ENCODE data around the gene ADGRD1. TPM values are rescaled to one million over a fixed set of nuclear protein-coding genes. Genes with fewer than 3 reads are reported as not detected.
A peak's percentile ranks its signal among the peaks of the same experiment; 100 is the strongest.
"Not testable (repeated sequence)": the region's sequence is repeated elsewhere in the genome, so short reads cannot be mapped to it uniquely, and the experiment has no call there.

ADGRD1 gene
- total RNA-seq, 8 experiments from 2014 or later = 0.67 to 25.2 (median 2.9) TPM

GRCh38 chr12:131115766-131116467 is 162.2 kb downstream of the ADGRD1 start:
- Histone ChIP-seq H3K4me1 (replicated peaks in 1 of 2) (peaks cover 52 to 54% of the 10 kb centered on the region in 2 donors), H3K4me3 (no peak overlapping the region), H3K27ac (peak overlapping the region in 1 of 2 donors; percentile 8)
- in situ Hi-C loops (cut with MboI; ENCODE audit: low pct_unique_long_range_greater_than_20kb in 2 of 9, low sequenced_read_pairs in 9 of 9, unreplicated experiment in 9 of 9) = loop anchor here in 4 of 9 experiments (25.0 kb wide), 4 partner anchors 179 to 721 kb away; partner anchors contain the start of genes MMP17 (in 1 of the 4) and SFSWAP (in 1 of the 4)
- no peak for ATAC-seq (replicated peaks in 6 of 8)
- WGBS, 10 experiments = 33 to 100% (median 89%) methylated on average over 1 to 7 of the region's 8 CpGs

- H3K27ac ChIP-seq = no peak overlapping the region
- no peak overlapping the region for H3K4me3 ChIP-seq
- ATAC-seq (replicated peaks in 6 of 8) = peak in 5 of 8 experiments; percentile 28 to 75 (median 63)
- peaks cover 52 to 54% of the 10 kb centered on the region in 2 donors for H3K4me1 ChIP-seq (replicated peaks in 1 of 2)
- 3 to 67% (median 38%) methylated on average over 2 to 11 of the region's 15 CpGs; no CpG with 5 or more reads in 4 of the 10 experiments for WGBS, 10 experiments
- in situ Hi-C loops (cut with MboI; ENCODE audit: low pct_unique_long_range_greater_than_20kb in 2 of 9, low sequenced_read_pairs in 9 of 9, unreplicated experiment in 9 of 9) = loop anchor here in 4 of 9 experiments (25.0 kb wide), 4 partner anchors 179 to 721 kb away; partner anchors contain the start of genes MMP17 (in 1 of the 4) and SFSWAP (in 1 of the 4)
These were observed 162.9 kb downstream of the ADGRD1 start for GRCh38 chr12:131116468-131117117.

- H3K4me1 ChIP-seq (replicated peaks in 1 of 2) = peaks cover 45% of the 10 kb centered on the region in 2 donors
- H3K4me3 ChIP-seq = no peak overlapping the region
- 20 to 97% (median 87%) methylated on average over 1 to 6 of the region's 7 CpGs; no CpG with 5 or more reads in 1 of the 10 experiments for WGBS, 10 experiments
- in situ Hi-C loops (cut with MboI; ENCODE audit: low pct_unique_long_range_greater_than_20kb in 2 of 9, low sequenced_read_pairs in 9 of 9, unreplicated experiment in 9 of 9) = loop anchor here in 4 of 9 experiments (25.0 kb wide), 4 partner anchors 180 to 720 kb away; partner anchors contain the start of genes MMP17 (in 1 of the 4) and SFSWAP (in 1 of the 4)
- ATAC-seq (replicated peaks in 6 of 8) = no peak
- H3K27ac ChIP-seq = no peak overlapping the region
These were observed 163.9 kb downstream of the ADGRD1 start for GRCh38 chr12:131117438-131118245.

GRCh38 chr12:131118371-131118770 is 164.7 kb downstream of the ADGRD1 start:
- Histone ChIP-seq H3K27ac (no peak overlapping the region), H3K4me1 (replicated peaks in 1 of 2) (peaks cover 38 to 40% of the 10 kb centered on the region in 2 donors), H3K4me3 (no peak overlapping the region)
- WGBS, 10 experiments = 49 to 81% (median 67%) methylated on average over 2 to 5 of the region's 9 CpGs; no CpG with 5 or more reads in 5 of the 10 experiments
- no peak for ATAC-seq (replicated peaks in 6 of 8)
- in situ Hi-C loops (cut with MboI; ENCODE audit: low pct_unique_long_range_greater_than_20kb in 2 of 9, low sequenced_read_pairs in 9 of 9, unreplicated experiment in 9 of 9) = loop anchor here in 4 of 9 experiments (25.0 kb wide), 4 partner anchors 181 to 719 kb away; partner anchors contain the start of genes MMP17 (in 1 of the 4) and SFSWAP (in 1 of the 4)

GRCh38 chr12:131119345-131119744 is 165.6 kb downstream of the ADGRD1 start:
- in situ Hi-C loops (cut with MboI; ENCODE audit: low pct_unique_long_range_greater_than_20kb in 2 of 9, low sequenced_read_pairs in 9 of 9, unreplicated experiment in 9 of 9) = loop anchor here in 4 of 9 experiments (25.0 kb wide), 4 partner anchors 182 to 718 kb away; partner anchors contain the start of genes MMP17 (in 1 of the 4) and SFSWAP (in 1 of the 4)
- 80 to 100% methylated on average over 1 to 3 of the region's 8 CpGs; no CpG with 5 or more reads in 8 of the 10 experiments for WGBS, 10 experiments
- peaks cover 28 to 30% of the 10 kb centered on the region in 2 donors for H3K4me1 ChIP-seq (replicated peaks in 1 of 2)
- not testable (repeated sequence) for H3K27ac ChIP-seq; ATAC-seq (replicated peaks in 6 of 8); H3K4me3 ChIP-seq

- 83 to 95% (median 87%) methylated on average over 1 to 7 of the region's 8 CpGs; no CpG with 5 or more reads in 6 of the 10 experiments for WGBS, 10 experiments
- no peak overlapping the region for H3K27ac ChIP-seq
- ATAC-seq (replicated peaks in 6 of 8) = no peak
- in situ Hi-C loops (cut with MboI; ENCODE audit: low pct_unique_long_range_greater_than_20kb in 2 of 9, low sequenced_read_pairs in 9 of 9, unreplicated experiment in 9 of 9) = loop anchor here in 4 of 9 experiments (25.0 kb wide), 4 partner anchors 183 to 717 kb away; partner anchors contain the start of genes MMP17 (in 1 of the 4) and SFSWAP (in 1 of the 4)
- H3K4me3 ChIP-seq = no peak overlapping the region
- H3K4me1 ChIP-seq (replicated peaks in 1 of 2) = peaks cover 22 to 24% of the 10 kb centered on the region in 2 donors
These were observed 166.2 kb downstream of the ADGRD1 start for GRCh38 chr12:131119936-131120335.

GRCh38 chr12:131120831-131121271 is 167.1 kb downstream of the ADGRD1 start:
- in situ Hi-C loops (cut with MboI; ENCODE audit: low pct_unique_long_range_greater_than_20kb in 2 of 9, low sequenced_read_pairs in 9 of 9, unreplicated experiment in 9 of 9) = loop anchor here in 4 of 9 experiments (25.0 kb wide), 4 partner anchors 184 to 716 kb away; partner anchors contain the start of genes MMP17 (in 1 of the 4) and SFSWAP (in 1 of the 4)
- ATAC-seq (replicated peaks in 6 of 8) = no peak
- 80 to 95% (median 82%) methylated on average over 3 to 14 of the region's 25 CpGs; no CpG with 5 or more reads in 7 of the 10 experiments for WGBS, 10 experiments

GRCh38 chr12:131121705-131122405 is 168.1 kb downstream of the ADGRD1 start:
- in situ Hi-C loops (cut with MboI; ENCODE audit: low pct_unique_long_range_greater_than_20kb in 2 of 9, low sequenced_read_pairs in 9 of 9, unreplicated experiment in 9 of 9) = loop anchor here in 4 of 9 experiments (25.0 kb wide), 4 partner anchors 185 to 715 kb away; partner anchors contain the start of genes MMP17 (in 1 of the 4) and SFSWAP (in 1 of the 4)
- Histone ChIP-seq H3K27ac (no peak overlapping the region), H3K4me3 (no peak overlapping the region), H3K4me1 (replicated peaks in 1 of 2) (peaks cover 3 to 6% of the 10 kb centered on the region in 2 donors)
- ATAC-seq (replicated peaks in 6 of 8) = peak in 4 of 8 experiments; percentile 27 to 43 (median 34)
- WGBS, 10 experiments = 68 to 97% (median 91%) methylated on average over 1 to 8 of the region's 30 CpGs; no CpG with 5 or more reads in 4 of the 10 experiments

More at GRCh38 chr12:131120831-131121271, 167.1 kb downstream of the ADGRD1 start:
- no peak overlapping the region for H3K27ac ChIP-seq
- H3K4me3 ChIP-seq = no peak overlapping the region
- H3K4me1 ChIP-seq (replicated peaks in 1 of 2) = peaks cover 13 to 15% of the 10 kb centered on the region in 2 donors

- peak in 1 of 8 experiments; percentile 7 for ATAC-seq (replicated peaks in 6 of 8)
- WGBS, 10 experiments = 40 to 100% (median 95%) methylated on average over 1 to 7 of the region's 7 CpGs; no CpG with 5 or more reads in 4 of the 10 experiments
- Histone ChIP-seq H3K4me3 (no peak overlapping the region), H3K4me1 (replicated peaks in 1 of 2) (peaks cover 0 to 4% of the 10 kb centered on the region in 2 donors), H3K27ac (peak overlapping the region in 1 of 2 donors; percentile 22)
- in situ Hi-C loops (cut with MboI; ENCODE audit: low pct_unique_long_range_greater_than_20kb in 2 of 9, low sequenced_read_pairs in 9 of 9, unreplicated experiment in 9 of 9) = loop anchor here in 4 of 9 experiments (25.0 kb wide), 4 partner anchors 185 to 715 kb away; partner anchors contain the start of genes MMP17 (in 1 of the 4) and SFSWAP (in 1 of the 4)
These were observed 168.9 kb downstream of the ADGRD1 start for GRCh38 chr12:131122631-131123030.

- no peak for ATAC-seq (replicated peaks in 6 of 8)
- Histone ChIP-seq H3K27ac (no peak overlapping the region), H3K4me3 (no peak overlapping the region), H3K4me1 (replicated peaks in 1 of 2) (peaks cover 0 to 4% of the 10 kb centered on the region in 2 donors)
- in situ Hi-C loops (cut with MboI; ENCODE audit: low pct_unique_long_range_greater_than_20kb in 2 of 9, low sequenced_read_pairs in 9 of 9, unreplicated experiment in 9 of 9) = loop anchor here in 4 of 9 experiments (25.0 kb wide), 4 partner anchors 187 to 713 kb away; partner anchors contain the start of genes MMP17 (in 1 of the 4) and SFSWAP (in 1 of the 4)
- WGBS, 10 experiments = 90 to 97% methylated on average over 2 to 6 of the region's 10 CpGs; no CpG with 5 or more reads in 8 of the 10 experiments
These were observed 170.1 kb downstream of the ADGRD1 start for GRCh38 chr12:131123817-131124216.
